ENCODE data around the gene THSD1.
A peak's percentile ranks its signal among the peaks of the same experiment; 100 is the strongest.
"Not testable (repeated sequence)": the region's sequence is repeated elsewhere in the genome, so short reads cannot be mapped to it uniquely, and the experiment has no call there.

THSD1 gene

GRCh38 chr13:52408071-52408658, 2.2 kb upstream of the THSD1 start:
- not testable (repeated sequence) for DNase-seq (ENCODE audit: low spot score)

GRCh38 chr13:52407436-52407835, 1.5 kb upstream of the THSD1 start:
- DNase-seq (ENCODE audit: low spot score), result not testable (repeated sequence)

GRCh38 chr13:52406629-52407028, 657 bp upstream of the THSD1 start:
- no peak for DNase-seq (ENCODE audit: low spot score)

GRCh38 chr13:52405369-52405766, 604 bp downstream of the THSD1 start:
- peak; percentile 55 for DNase-seq (ENCODE audit: low spot score)

GRCh38 chr13:52399708-52400107, 6.3 kb downstream of the THSD1 start:
- no peak for DNase-seq (ENCODE audit: low spot score)

GRCh38 chr13:52399046-52399445, 6.9 kb downstream of the THSD1 start:
- DNase-seq (ENCODE audit: low spot score), result no peak

GRCh38 chr13:52395704-52396103, 10.3 kb downstream of the THSD1 start:
- peak; percentile 58 for DNase-seq (ENCODE audit: low spot score)

- no peak for DNase-seq (ENCODE audit: low spot score)
Observed at GRCh38 chr13:52394586-52394985, 11.4 kb downstream of the THSD1 start.

GRCh38 chr13:52393572-52394357, 12.2 kb downstream of the THSD1 start:
- DNase-seq (ENCODE audit: low spot score), result no peak

- DNase-seq (ENCODE audit: low spot score), result no peak
Observed at GRCh38 chr13:52387721-52388120, 18.3 kb downstream of the THSD1 start.

- DNase-seq (ENCODE audit: low spot score), result no peak
Observed at GRCh38 chr13:52385870-52386269, 20.1 kb downstream of the THSD1 start.

GRCh38 chr13:52383366-52383765, 22.6 kb downstream of the THSD1 start:
- no peak for DNase-seq (ENCODE audit: low spot score)

GRCh38 chr13:52378312-52378711, 27.7 kb downstream of the THSD1 start:
- DNase-seq (ENCODE audit: low spot score), result no peak

GRCh38 chr13:52377898-52378297, 28.1 kb downstream of the THSD1 start:
- no peak for DNase-seq (ENCODE audit: low spot score)

GRCh38 chr13:52374873-52375411, 31.0 kb downstream of the THSD1 start:
- no peak for DNase-seq (ENCODE audit: low spot score)

GRCh38 chr13:52374389-52374788, 31.6 kb downstream of the THSD1 start:
- no peak for DNase-seq (ENCODE audit: low spot score)

- not testable (repeated sequence) for DNase-seq (ENCODE audit: low spot score)
Observed at GRCh38 chr13:52373277-52373676, 32.7 kb downstream of the THSD1 start.

GRCh38 chr13:52371736-52372247, 34.2 kb downstream of the THSD1 start:
- no peak for DNase-seq (ENCODE audit: low spot score)

- no peak for DNase-seq (ENCODE audit: low spot score)
Observed at GRCh38 chr13:52366291-52366690, 39.7 kb downstream of the THSD1 start.

GRCh38 chr13:52362169-52362887, 43.6 kb downstream of the THSD1 start:
- DNase-seq (ENCODE audit: low spot score), result not testable (repeated sequence)

- no peak for DNase-seq (ENCODE audit: low spot score)
Observed at GRCh38 chr13:52361225-52361624, 44.7 kb downstream of the THSD1 start.

- DNase-seq (ENCODE audit: low spot score), result no peak
Observed at GRCh38 chr13:52359534-52359933, 46.4 kb downstream of the THSD1 start.

GRCh38 chr13:52356327-52356726, 49.6 kb downstream of the THSD1 start:
- DNase-seq (ENCODE audit: low spot score), result no peak

All from D341Med (cell line).